Measurements from ENCODE around the gene RTP5.

GRCh38 chr2:241859436-241860183 lies 9.9 kb upstream of the RTP5 start:
- TF ChIP-seq, protein P1, sequence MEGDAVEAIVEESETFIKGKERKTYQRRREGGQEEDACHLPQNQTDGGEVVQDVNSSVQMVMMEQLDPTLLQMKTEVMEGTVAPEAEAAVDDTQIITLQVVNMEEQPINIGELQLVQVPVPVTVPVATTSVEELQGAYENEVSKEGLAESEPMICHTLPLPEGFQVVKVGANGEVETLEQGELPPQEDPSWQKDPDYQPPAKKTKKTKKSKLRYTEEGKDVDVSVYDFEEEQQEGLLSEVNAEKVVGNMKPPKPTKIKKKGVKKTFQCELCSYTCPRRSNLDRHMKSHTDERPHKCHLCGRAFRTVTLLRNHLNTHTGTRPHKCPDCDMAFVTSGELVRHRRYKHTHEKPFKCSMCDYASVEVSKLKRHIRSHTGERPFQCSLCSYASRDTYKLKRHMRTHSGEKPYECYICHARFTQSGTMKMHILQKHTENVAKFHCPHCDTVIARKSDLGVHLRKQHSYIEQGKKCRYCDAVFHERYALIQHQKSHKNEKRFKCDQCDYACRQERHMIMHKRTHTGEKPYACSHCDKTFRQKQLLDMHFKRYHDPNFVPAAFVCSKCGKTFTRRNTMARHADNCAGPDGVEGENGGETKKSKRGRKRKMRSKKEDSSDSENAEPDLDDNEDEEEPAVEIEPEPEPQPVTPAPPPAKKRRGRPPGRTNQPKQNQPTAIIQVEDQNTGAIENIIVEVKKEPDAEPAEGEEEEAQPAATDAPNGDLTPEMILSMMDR (conservative IDR thresholded peaks at IDR 0.05; ENCODE audit: low read depth, low read length): no peak; the same call in 1 of the 2 replicates
- TF ChIP-seq EZH2 (IDR thresholded peaks at IDR 0.05; ENCODE audit: borderline replicate concordance, low read depth, low read length, poor library complexity, severe bottlenecking): no peak
